ENCODE data around the gene TMEM254.
"Not testable (repeated sequence)": the region's sequence is repeated elsewhere in the genome, so short reads cannot be mapped to it uniquely, and the experiment has no call there.

- not testable (repeated sequence) for TF ChIP-seq CTCF, POLR2A (IDR thresholded peaks at IDR 0.05)
Observed at GRCh38 chr10:80034766-80035165, 43.7 kb upstream of the TMEM254 start.

Measured in right lobe of liver (tissue), 4 donors.